GM18498 (cell line): Measurements from ENCODE around the gene OR4F15.

Experiments used
- ATAC-seq: cut with Tn5 transposase; IDR thresholded peaks from one replicate; pipeline ENCODE4 v1.9.1; 2021; ENCODE audit warnings: mild to moderate bottlenecking, moderate library complexity; ENCODE audit not compliant: unreplicated experiment

Gene OR4F15

GRCh38 chr15:101803676-101804075, 8.3 kb upstream of the OR4F15 start:
- ATAC-seq = no peak

- ATAC-seq = no peak
Observed at GRCh38 chr15:101804375-101804774, 7.6 kb upstream of the OR4F15 start.

GRCh38 chr15:101804941-101805340, 7.1 kb upstream of the OR4F15 start:
- no peak for ATAC-seq

GRCh38 chr15:101805605-101806345, 6.2 kb upstream of the OR4F15 start:
- ATAC-seq = no peak

- ATAC-seq = no peak
Observed at GRCh38 chr15:101807345-101807945, 4.6 kb upstream of the OR4F15 start.

GRCh38 chr15:101808201-101808600, 3.8 kb upstream of the OR4F15 start:
- no peak for ATAC-seq

- ATAC-seq = no peak
Observed at GRCh38 chr15:101810456-101810855, 1.5 kb upstream of the OR4F15 start.

- ATAC-seq = no peak
Observed at GRCh38 chr15:101810876-101811275, 1.1 kb upstream of the OR4F15 start.

GRCh38 chr15:101813803-101814534, 2.0 kb downstream of the OR4F15 start:
- no peak for ATAC-seq

GRCh38 chr15:101820781-101821180, 8.8 kb downstream of the OR4F15 start:
- ATAC-seq = no peak

- ATAC-seq = no peak
Observed at GRCh38 chr15:101827257-101827656, 15.3 kb downstream of the OR4F15 start.

- ATAC-seq = no peak
Observed at GRCh38 chr15:101828774-101829173, 16.8 kb downstream of the OR4F15 start.

- no peak for ATAC-seq
Observed at GRCh38 chr15:101841656-101842055, 29.7 kb downstream of the OR4F15 start.

- no peak for ATAC-seq
Observed at GRCh38 chr15:101844916-101845315, 32.9 kb downstream of the OR4F15 start.

- ATAC-seq = no peak
Observed at GRCh38 chr15:101852356-101852755, 40.4 kb downstream of the OR4F15 start.
